CD14-positive monocyte (primary cell): ENCODE data around the gene C17orf107. TPM values are rescaled to one million over a fixed set of nuclear protein-coding genes. Genes with fewer than 3 reads are reported as not detected.

Source experiments
- DNase-seq, 3 donors: peaks; one replicate each; pipeline ENCODE4 v3.0.0-alpha.2; 2011 to 2022
- H2AFZ ChIP-seq: 2 replicates; pipeline ENCODE4 v1.6.0; 2012; ENCODE audit warnings: mild to moderate bottlenecking, low read depth, low read length, inconsistent platforms; ENCODE audit not compliant: insufficient read depth, poor library complexity, severe bottlenecking
- H3K27ac ChIP-seq, 2 donors: 1 replicate in 1 of 2; 2 replicates in 1 of 2; pipeline ENCODE4 v1.5.1; 2012 to 2013; ENCODE audit warnings: low read length in 2 of 2, control low read depth in 1 of 2, inconsistent platforms in 1 of 2, low read depth in 1 of 2, mild to moderate bottlenecking in 1 of 2
- H3K27me3 ChIP-seq, 2 donors: one replicate each; pipeline versions ENCODE4 v1.6.0 to v1.6.1; 2011 to 2013; ENCODE audit warnings: low read length in 2 of 2; ENCODE audit not compliant: control insufficient read depth in 2 of 2, insufficient read depth in 2 of 2
- H3K36me3 ChIP-seq, 2 donors: replicated peaks in 1 of 2; 1 replicate in 1 of 2; 2 replicates in 1 of 2; pipeline versions ENCODE4 v1.5.1 to v1.6.1; 2012 to 2013; ENCODE audit warnings: low read length in 2 of 2, control low read depth in 1 of 2, inconsistent platforms in 1 of 2, mild to moderate bottlenecking in 1 of 2; ENCODE audit not compliant: insufficient read depth in 2 of 2, control insufficient read depth in 1 of 2
- H3K4me1 ChIP-seq, 2 donors: 1 replicate in 1 of 2; 2 replicates in 1 of 2; pipeline versions ENCODE4 v1.5.1 to v1.6.1; 2012 to 2013; ENCODE audit warnings: low read length in 2 of 2, control low read depth in 1 of 2, inconsistent platforms in 1 of 2, mild to moderate bottlenecking in 1 of 2, moderate library complexity in 1 of 2; ENCODE audit not compliant: insufficient read depth in 2 of 2, control insufficient read depth in 1 of 2
- H3K4me2 ChIP-seq: replicated peaks from 2 replicates; pipeline ENCODE3; 2012; ENCODE audit warnings: low read length, moderate library complexity, mild to moderate bottlenecking; ENCODE audit not compliant: poor library complexity, severe bottlenecking; ENCODE audit errors: extremely low read depth
- H3K4me3 ChIP-seq, 3 experiments: fragments of 200-600 bp in 1 of 3; sonication (generic) in 1 of 3; replicated peaks in 1 of 3; 1 replicate in 2 of 3; 2 replicates in 1 of 3; pipeline ENCODE4 v1.5.1; 2011 to 2013; ENCODE audit warnings: low read length in 3 of 3, mild to moderate bottlenecking in 3 of 3, control low read depth in 2 of 3, low read depth in 2 of 3, inconsistent platforms in 1 of 3, moderate library complexity in 1 of 3
- H3K79me2 ChIP-seq: 2 replicates; pipeline ENCODE4 v1.6.0; 2012; ENCODE audit warnings: mild to moderate bottlenecking, control low read depth, inconsistent platforms, low read length, moderate library complexity; ENCODE audit not compliant: insufficient read depth
- H3K9ac ChIP-seq: 2 replicates; pipeline ENCODE4 v1.6.0; 2017; ENCODE audit warnings: low read length, mild to moderate bottlenecking; ENCODE audit not compliant: insufficient read depth, poor library complexity, severe bottlenecking
- H3K9me3 ChIP-seq, 2 donors: replicated peaks in 1 of 2; 1 replicate in 1 of 2; 2 replicates in 1 of 2; pipeline versions ENCODE4 v1.5.1 to v1.6.1; 2012 to 2013; ENCODE audit warnings: low read length in 2 of 2, control low read depth in 1 of 2; ENCODE audit not compliant: control insufficient read depth in 1 of 2, insufficient read depth in 1 of 2
- H4K20me1 ChIP-seq: 2 replicates; pipeline ENCODE4 v1.6.0; 2012; ENCODE audit warnings: mild to moderate bottlenecking, low read length, control low read depth, moderate library complexity; ENCODE audit not compliant: insufficient read depth
- H3K27ac Mint-ChIP-seq, 7 donors: one replicate each; pipeline ENCODE4 v1.8.0; 2020; ENCODE audit warnings: mild to moderate bottlenecking in 7 of 7, mixed read lengths in 7 of 7, moderate library complexity in 6 of 7, inconsistent platforms in 2 of 7
- H3K27me3 Mint-ChIP-seq, 3 donors: one replicate each; pipeline ENCODE4 v1.8.0; 2021 to 2022; ENCODE audit warnings: low read depth in 3 of 3, mild to moderate bottlenecking in 3 of 3, mixed read lengths in 3 of 3, moderate library complexity in 3 of 3, inconsistent platforms in 1 of 3
- H3K36me3 Mint-ChIP-seq, 2 donors: one replicate each; pipeline ENCODE4 v1.8.0; 2020; ENCODE audit warnings: mixed read lengths in 2 of 2, inconsistent platforms in 1 of 2, mild to moderate bottlenecking in 1 of 2
- H3K4me1 Mint-ChIP-seq: one replicate; pipeline ENCODE4 v1.8.0; 2020; ENCODE audit warnings: mild to moderate bottlenecking, mixed read lengths
- H3K4me3 Mint-ChIP-seq, 2 donors: one replicate each; pipeline ENCODE4 v1.8.0; 2020; ENCODE audit warnings: mild to moderate bottlenecking in 2 of 2, mixed read lengths in 2 of 2, moderate library complexity in 1 of 2
- H3K9me3 Mint-ChIP-seq, 7 donors: one replicate each; pipeline ENCODE4 v1.8.0; 2020 to 2022; ENCODE audit warnings: mixed read lengths in 7 of 7, mild to moderate bottlenecking in 6 of 7, moderate library complexity in 6 of 7, inconsistent platforms in 2 of 7
- CTCF ChIP-seq: fragments of 200-600 bp; IDR thresholded peaks from one replicate; pipeline ENCODE4 v1.8.0; 2022; ENCODE audit warnings: antibody characterized with exemption, mild to moderate bottlenecking
- WGBS: methylation state at CpG from one replicate; pipeline ENCODE4 v1.1.5; 2013; ENCODE audit warnings: missing lambda C conversion rate; ENCODE audit not compliant: insufficient coverage; 5-methylcytosine and 5-hydroxymethylcytosine counted together
- intact Hi-C, 2 donors: fragments of 100-400 bp; cut with micrococcal nuclease; formaldehyde crosslinking; loops; one replicate each; pipeline versions ENCODE4 v1.15.0 to v1.15.1; 2023
- polyA plus RNA-seq, 3 donors: library from polyadenylated mRNA; depleted of rRNA in 1 of 3; unstranded in 2 of 3; stranded (reverse) in 1 of 3; fragments of 300-500 nt in 2 of 3; fragments of >200 nt in 1 of 3; fragmentation: Illumina TruSeq in 2 of 3; gene quantifications; 1 replicate in 2 of 3; 2 replicates in 1 of 3; pipeline ENCODE4 v1.2.3, GENCODE V29; 2012 to 2021

Gene C17orf107
- polyA plus RNA-seq, 3 donors, result 1.9 to 5.1 (median 4.2) TPM

GRCh38 chr17:4853208-4853671 is 46.1 kb upstream of the C17orf107 start:
- Mint-ChIP-seq H3K27ac (peak overlapping the region in 1 of 7 donors; percentile 73), H3K27me3 (peaks cover 2 to 6% (median 6%) of the 10 kb centered on the region in 3 donors), H3K9me3 (no peaks in the 10 kb centered on the region), H3K4me1 (peaks cover 50% of the 10 kb centered on the region), H3K36me3 (peaks cover 50 to 58% of the 10 kb centered on the region in 2 donors), H3K4me3 (no peak overlapping the region)
- Histone ChIP-seq H3K4me3 (no peak overlapping the region), H3K9me3 (no peaks in the 10 kb centered on the region), H3K4me1 (peaks cover 27 to 35% of the 10 kb centered on the region in 2 donors), H3K79me2 (peaks cover 44% of the 10 kb centered on the region), H3K27me3 (no peaks in the 10 kb centered on the region), H3K27ac (no peak overlapping the region), H3K36me3 (peaks cover 9 to 21% of the 10 kb centered on the region in 2 donors), H4K20me1 (peaks cover 20% of the 10 kb centered on the region), H2AFZ (no peak overlapping the region), H3K9ac (no peak overlapping the region), H3K4me2 (no peak overlapping the region)
- intact Hi-C loops, result no loop called here
- no peak for DNase-seq
- WGBS, result 50% methylated on average over 2 of the region's 2 CpGs
- no peak for TF ChIP-seq CTCF

- Histone ChIP-seq H3K36me3 (peaks cover 12 to 25% of the 10 kb centered on the region in 2 donors), H3K4me3 (no peak overlapping the region), H4K20me1 (peaks cover 27% of the 10 kb centered on the region), H3K27ac (no peak overlapping the region), H3K27me3 (no peaks in the 10 kb centered on the region), H3K4me1 (peaks cover 33 to 44% of the 10 kb centered on the region in 2 donors), H3K9ac (no peak overlapping the region), H3K4me2 (no peak overlapping the region), H3K79me2 (peaks cover 39% of the 10 kb centered on the region), H3K9me3 (no peaks in the 10 kb centered on the region), H2AFZ (no peak overlapping the region)
- WGBS, result 100% methylated on average over 4 of the region's 5 CpGs
- no peak for DNase-seq
- Mint-ChIP-seq H3K4me3 (no peak overlapping the region), H3K9me3 (no peaks in the 10 kb centered on the region), H3K27me3 (peaks cover 2 to 6% (median 6%) of the 10 kb centered on the region in 3 donors), H3K36me3 (peaks cover 43 to 53% of the 10 kb centered on the region in 2 donors), H3K4me1 (peaks cover 50% of the 10 kb centered on the region), H3K27ac (peak overlapping the region in 2 of 7 donors; percentile 37 to 61)
- intact Hi-C loops, result no loop called here
- TF ChIP-seq CTCF, result no peak
Measured at GRCh38 chr17:4854111-4854681, 45.1 kb upstream of the C17orf107 start.
